Endothelial cell of hepatic sinusoid (primary cell): Measurements from ENCODE around the gene SLC66A3.

ENCODE experiments used
- in situ Hi-C: cut with HindIII; loops from 2 replicates; pipeline ENCODE4 v1.10.0; 2017; ENCODE audit warnings: low sequenced_read_pairs

The SLC66A3 gene

DNA sequence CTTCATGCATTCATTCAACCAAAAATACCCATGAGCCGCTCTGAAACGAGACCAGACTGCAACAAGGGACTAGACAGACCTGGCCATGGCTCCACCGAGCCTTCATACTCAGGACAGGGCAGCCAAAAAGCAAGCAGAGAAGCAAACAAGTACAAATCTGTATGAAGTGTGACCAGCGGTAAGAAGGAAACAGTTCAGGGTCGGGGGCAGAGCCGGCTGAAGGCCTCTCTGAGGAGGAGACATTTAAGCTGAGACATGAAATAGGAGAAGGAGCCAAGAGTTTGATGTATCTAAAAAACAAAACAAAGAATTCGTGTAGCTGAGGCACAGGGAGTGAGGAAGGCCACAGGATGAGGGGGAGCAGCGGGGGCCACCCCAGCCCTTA lies 21.3 kb upstream of the SLC66A3 start:
- in situ Hi-C loops: loop anchor here (5.0 kb wide), 1 partner anchor 278 kb away; no protein-coding TSS in a partner anchor

DNA sequence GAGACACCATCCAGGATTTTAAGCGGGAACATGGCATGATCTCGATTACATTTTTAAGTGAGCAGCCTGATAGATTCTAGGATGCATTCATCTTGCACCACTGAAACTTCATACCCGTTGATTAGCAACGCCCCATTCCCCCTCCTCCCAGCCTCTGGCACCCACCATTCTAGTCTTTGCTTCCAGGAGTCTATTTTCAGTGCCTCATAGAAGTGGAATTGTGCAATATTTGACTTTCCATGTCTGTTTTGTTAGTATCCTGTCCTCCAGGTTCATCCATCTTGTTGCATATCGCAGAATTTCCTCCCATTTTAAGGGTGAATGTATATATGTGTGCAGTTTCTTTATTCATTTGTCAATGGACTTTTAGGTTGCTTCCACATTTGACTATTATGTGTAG lies 20.9 kb upstream of the SLC66A3 start:
- in situ Hi-C loops: loop anchor here (5.0 kb wide), 1 partner anchor 278 kb away; no protein-coding TSS in a partner anchor

DNA sequence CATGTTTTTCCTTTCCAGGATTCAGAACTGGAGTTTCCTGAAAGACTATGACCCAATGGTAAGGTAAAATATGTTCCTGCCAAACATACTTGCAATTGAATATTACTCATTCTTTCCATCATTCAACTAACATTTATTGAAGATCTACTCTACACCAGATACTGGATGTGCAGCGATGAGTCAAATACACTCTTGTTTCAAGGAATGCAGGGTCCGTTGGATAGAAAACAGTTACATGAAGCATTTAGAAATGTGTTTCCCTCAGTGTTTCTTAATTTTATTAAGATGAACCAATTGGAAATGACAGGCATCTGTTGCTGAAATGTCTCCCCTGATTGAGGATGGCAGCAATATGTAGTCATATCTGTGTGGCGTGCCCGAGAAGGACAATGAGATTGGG lies 14.8 kb upstream of the SLC66A3 start:
- in situ Hi-C loops: no loop called here

DNA sequence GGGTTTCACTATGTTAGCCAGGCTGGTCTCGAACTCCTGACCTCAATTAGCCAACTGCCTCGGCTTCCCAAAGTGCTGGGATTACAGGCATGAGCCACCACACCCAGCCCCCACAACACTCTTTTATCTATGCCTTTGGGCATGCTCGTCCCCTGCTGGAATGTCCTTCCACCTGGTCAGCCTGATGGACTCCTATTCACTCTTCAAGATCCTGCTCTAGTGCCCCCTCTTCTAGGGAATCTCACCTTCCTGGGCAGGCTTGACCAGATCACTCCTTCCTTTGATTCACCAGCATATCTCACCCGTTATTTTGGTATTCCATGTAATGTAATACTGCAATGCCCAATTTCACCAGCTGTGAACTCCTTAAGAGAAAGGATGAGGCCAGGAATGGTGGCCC lies 13.9 kb upstream of the SLC66A3 start:
- in situ Hi-C loops: no loop called here

DNA sequence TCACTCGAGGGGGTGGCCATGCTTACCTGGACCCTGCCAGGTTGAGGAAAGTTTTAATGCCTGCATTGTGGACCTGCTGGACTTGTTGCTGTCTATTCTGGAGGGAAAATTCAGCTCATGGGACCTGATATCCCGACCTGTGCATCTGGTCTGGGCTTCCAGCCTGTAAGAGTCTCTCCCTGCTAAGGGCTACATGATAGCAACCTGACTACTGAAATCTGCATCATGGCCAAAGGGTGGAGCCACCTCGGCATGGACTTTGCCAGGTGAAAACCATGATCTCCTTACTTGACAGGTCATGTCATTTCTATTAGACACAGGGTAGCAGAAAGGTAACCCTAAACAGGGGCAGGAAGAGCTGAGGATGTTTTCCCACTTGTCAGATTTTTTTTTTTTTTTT lies 12.9 kb upstream of the SLC66A3 start:
- in situ Hi-C loops: no loop called here

DNA sequence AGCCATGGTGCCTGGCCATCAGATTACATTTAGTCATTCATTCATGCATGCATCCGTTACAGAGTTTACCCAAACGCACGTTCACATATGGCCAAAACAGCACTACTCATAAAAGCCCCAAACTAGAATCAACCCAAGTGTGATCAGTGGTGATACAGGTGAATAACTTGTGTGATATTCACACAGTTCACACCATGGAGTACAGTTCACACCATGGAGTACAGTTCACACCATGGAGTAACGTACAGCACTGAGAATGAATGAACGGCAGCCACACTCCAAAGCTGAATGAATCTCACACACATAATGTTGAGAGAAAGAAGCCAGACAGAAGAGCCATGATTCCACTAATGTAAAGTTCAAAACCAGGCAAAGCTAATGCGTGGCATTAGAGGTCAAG lies 12.3 kb upstream of the SLC66A3 start:
- in situ Hi-C loops: no loop called here

DNA sequence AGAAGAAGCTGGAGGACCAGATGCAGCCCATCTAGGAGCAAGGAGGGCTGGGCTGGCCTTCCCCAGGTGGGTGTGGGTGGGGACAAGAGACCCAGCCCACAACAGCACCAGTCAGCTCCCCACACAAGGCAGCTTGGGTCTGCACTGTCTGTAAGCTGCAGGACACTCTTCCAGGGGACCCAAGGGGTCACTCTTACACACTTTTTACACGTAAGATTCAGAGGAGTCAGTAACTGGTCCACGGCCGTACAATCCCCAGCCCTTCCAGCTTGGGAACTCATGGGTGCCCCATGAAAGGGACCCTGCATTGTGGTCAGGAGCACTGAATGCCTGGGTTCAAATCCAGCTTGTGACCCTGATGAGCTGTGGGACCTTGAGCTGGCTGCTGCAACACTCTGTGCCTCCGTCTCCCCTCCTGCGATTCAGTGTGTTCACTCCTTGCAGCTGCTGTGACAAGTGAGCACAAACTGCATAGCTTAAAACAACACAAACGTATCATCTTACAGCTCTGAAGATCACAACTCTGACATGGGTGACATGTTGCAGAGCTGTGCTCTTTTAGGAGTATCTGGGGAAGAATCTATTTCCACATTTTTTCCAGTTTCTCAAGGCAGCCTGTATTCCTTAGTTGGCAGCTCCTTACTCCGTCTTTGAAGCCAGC lies 11.1 kb upstream of the SLC66A3 start:
- in situ Hi-C loops: no loop called here

DNA sequence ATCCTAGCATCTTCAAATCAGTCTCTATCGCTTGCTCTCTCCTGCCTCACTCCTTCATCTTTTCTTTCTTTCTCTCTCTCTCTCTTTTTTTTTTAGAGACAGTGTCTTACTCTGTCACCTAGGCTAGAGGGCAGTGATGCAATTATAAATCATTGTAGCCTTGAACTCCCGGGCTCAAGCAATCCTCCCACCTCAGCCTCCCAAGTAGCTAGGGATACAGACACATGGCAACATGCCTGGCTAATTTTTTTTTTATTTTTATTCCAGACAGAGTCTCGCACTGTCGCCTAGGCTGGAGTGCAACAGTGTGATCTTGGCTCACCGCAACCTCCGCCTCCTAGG lies 10.6 kb upstream of the SLC66A3 start:
- in situ Hi-C loops: no loop called here

DNA sequence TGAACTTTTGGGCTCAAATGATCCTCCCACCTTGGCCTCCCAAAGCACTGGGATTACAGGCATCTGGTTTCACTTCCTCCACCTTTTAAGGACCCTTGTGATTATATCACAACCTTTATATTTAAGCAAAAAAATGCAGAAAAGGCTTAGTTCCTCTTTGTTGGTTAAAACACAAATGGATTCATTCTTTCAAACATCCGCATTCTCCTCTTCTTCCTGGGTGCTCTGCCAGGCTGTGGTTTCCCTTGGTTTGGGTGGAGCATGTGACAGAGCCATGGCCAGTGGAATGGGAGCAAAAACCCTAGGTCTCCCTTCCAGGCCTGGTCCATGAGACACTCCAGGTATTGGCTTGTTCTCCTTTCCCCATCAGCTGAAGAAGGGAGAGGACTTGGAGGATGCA lies 9.9 kb upstream of the SLC66A3 start:
- in situ Hi-C loops: no loop called here

DNA sequence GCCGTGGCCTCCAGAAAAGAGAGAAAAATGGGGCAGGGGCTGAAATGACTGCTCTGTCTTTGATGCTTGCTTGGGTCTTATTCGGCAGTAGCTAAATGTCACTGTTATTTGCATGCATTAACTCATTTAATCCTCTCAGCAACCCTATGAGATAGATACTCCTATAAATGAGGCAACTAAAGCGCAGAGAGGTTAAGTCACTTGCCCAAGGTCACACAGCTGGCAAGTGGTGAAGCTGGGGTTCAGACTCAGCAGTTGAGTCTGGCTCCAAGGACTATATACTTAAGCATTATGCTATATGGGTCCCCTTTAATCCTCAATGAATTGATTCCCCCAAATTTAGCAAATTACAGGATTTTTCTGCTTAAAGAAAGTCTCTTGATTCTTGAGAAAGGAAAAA lies 9.2 kb upstream of the SLC66A3 start:
- in situ Hi-C loops: no loop called here

DNA sequence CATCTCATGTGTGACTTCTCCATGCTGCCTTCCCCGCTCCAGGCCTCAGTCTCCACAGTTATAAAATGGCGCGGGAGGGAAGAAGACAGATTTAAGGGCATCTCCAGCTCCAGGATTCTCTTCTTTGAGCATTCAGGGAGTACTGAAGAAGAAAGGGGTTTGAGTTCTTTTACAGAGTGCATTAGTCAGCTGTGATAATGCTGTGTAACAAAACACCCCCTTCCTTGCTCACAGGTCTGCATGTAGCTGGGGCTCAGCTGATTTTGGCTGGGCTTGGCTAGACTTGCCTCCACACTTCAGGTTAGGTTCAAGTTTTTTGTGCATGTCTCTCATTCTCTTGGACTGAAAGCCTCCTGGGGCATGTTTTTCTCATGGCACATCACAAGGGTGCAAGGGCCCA lies 8.0 kb upstream of the SLC66A3 start:
- in situ Hi-C loops: no loop called here

DNA sequence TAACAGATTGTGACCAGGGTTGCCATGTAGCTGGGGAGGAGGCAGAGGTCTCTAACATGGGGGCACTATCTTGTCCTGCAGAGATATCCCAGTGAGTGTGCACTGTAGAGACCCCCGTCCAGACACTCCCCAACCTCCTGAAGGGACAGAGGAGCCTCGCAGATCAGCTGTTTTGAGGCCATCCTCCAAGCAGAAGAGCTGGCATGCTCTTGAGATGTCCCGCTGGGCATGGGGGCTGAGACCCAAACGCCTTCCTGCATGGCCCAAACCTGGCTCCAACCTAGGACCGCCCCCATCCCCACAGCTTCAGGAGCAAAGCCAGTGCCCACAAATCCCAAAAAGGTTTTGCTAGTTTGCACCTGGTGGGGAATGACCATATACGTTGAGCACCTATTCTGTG lies 2.7 kb upstream of the SLC66A3 start:
- in situ Hi-C loops: no loop called here

DNA sequence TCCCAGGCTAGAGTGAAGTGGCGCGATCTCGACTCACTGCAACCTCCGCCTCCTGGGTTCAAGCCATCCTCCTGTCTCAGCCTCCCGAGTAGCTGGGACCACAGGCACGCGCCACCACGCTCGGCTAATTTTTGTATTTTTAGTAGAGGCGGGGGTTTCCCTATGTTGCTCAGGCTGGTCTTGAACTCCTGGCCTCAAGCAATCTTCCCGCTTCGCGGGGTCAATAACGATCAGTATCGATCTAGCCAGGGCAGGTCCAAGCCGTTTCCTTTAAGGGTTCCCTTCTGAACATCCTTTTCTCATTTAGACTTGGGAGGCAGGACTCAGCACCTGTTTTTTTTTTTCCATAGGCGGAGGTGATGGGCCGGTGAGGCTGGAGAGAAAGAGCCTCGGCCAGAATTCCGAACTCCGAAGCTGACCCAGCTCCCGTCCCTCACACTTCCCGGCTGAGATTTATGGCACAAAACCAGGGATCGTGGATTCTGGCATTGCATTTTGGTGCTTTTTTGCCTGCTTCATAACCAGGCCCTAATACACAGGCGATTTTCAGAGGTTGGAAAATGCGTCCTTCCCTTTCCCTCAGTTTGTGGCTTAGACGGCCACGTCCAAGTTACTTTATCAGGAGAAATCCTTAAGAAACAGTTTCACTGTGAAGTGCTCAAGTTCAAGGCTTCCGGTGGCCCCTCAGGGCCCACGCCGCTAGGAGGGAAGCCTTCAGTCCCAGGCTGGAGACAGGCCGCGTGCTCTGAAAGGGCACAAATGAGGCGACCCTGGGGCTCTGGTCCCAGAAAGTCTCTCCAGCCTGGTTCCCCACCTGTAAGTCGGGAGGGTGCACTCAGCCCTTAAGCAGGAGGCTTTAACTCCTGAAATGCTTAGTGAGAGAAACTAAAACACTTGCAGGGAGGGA lies 998 bp upstream of the SLC66A3 start:
- in situ Hi-C loops: no loop called here

DNA sequence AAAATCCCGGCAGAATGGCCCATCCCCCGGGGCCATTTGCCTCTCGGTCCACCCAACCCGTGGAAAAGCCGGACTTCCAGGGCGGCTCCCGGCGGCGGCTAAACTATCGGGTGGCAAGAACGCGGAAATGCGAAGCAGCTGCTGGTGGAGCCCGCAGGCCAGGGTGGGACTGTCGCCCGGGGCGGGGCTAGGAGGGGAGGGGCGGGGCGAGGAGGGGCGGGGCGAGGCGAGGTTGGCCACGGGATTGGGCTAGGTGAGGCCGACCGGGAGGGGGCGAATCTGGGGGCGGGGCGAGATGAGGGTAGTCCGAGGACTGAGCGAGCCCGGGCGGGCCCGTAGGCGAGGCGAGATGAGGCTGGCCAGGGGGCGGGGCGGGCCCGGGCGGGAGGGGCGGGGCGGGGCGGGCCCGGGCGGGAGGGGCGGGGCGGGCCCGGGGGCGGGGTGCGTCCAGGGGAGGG lies 315 bp upstream of the SLC66A3 start:
- in situ Hi-C loops: no loop called here

DNA sequence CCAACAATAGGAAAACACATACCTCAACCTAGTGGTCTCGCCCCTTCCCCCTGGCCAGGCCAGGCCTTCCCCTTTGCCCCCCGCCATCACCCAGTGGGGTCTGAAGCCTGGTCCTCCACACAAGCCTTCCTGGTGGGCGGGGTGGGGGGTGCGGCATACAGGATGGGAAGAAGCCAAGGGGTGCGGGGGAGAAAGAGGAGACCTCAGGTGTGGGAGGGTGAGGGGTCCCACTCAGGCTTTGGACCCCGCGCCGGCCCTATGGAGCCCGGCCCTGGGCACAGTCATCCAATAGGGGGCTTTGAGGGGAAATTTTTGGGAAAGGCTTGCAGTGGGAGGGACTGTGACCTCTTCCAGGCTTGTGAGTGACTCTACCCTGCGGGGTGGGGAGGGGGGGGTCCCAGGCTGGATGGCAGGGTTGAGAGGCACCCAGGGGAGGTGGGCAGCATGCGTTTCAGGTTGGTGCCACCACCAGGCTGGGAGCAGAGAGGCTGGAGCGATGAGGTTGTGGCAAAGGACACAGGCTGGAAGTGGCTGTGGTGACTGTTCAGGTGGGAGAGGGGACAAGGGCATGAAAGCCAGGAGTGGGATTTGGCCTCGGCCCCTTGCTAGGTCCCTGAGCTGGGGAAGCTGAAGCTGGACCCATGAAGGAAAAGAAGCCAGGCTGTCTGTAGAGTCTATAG lies 1.3 kb downstream of the SLC66A3 start:
- in situ Hi-C loops: no loop called here

DNA sequence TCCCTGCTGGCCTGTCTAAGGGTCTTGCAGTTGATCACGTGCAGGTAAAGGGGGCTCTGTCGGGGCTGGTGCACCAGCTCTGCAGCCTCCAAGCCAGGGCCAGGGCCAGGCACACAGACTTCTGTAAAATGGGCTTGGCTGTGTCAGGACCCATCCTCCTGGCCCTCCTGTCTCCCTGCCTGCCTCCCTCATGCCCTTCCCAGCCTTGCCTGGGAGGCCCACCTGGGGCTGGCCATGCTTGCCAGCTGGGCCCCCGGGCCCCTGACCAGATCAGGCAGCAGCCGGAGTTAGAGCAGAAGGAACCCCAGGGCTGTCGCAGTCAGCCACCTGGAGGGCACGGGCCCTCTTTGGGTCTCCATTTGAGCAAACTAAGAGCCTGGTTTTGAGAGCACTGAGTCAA lies 2.0 kb downstream of the SLC66A3 start:
- in situ Hi-C loops: no loop called here

DNA sequence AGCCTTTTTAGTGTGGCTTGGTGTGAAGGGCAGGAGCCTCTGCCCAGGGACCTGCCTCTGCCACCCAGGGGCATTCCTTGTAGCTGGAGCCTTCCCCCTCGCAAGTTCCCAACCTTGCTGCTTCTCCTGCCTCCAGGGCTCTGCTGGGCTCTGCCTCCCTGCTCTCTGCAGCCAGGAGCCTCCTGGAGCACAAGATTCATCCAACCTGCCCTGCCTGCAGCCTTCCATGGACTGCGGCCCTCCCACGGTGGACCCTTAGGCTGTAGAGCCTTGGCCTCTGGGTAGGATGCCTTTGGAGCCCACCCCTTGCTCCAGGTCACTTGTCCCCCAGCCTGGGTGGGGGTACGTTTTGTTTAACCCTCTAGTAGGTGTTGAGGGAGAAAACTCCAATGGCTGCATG lies 2.5 kb downstream of the SLC66A3 start:
- in situ Hi-C loops: no loop called here

DNA sequence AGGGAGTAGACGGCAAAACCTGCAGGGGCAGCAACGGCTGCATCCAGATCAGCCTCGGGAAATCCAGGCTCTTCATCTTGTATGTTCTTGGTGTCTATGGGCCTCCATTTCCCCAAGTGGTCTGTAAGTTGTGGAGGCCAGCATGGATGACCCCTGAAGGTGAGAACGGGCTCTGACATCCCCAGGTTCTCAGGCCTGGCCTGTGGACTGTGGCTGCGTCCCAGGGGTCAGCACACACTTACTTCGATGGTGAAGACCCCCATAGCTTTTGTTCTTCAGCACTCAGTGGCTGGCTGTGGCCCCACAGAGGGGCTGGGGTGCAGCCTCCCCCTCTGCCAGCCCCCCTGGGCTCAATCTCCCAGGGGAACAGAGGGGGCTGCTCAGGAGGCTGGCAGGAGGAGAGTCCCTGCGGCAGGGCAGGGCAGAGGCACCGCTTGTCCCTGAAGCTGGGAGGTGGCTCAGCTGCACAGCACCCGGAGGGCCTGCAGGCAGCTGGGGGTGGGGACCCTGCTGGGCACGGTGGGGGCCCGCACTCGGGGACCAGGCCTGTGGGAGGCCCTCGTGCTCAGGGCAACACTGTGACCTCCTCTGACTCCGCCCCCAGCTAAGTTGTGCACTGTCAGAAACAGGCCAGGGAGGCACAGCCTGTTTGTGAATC lies 3.8 kb downstream of the SLC66A3 start:
- in situ Hi-C loops: no loop called here

DNA sequence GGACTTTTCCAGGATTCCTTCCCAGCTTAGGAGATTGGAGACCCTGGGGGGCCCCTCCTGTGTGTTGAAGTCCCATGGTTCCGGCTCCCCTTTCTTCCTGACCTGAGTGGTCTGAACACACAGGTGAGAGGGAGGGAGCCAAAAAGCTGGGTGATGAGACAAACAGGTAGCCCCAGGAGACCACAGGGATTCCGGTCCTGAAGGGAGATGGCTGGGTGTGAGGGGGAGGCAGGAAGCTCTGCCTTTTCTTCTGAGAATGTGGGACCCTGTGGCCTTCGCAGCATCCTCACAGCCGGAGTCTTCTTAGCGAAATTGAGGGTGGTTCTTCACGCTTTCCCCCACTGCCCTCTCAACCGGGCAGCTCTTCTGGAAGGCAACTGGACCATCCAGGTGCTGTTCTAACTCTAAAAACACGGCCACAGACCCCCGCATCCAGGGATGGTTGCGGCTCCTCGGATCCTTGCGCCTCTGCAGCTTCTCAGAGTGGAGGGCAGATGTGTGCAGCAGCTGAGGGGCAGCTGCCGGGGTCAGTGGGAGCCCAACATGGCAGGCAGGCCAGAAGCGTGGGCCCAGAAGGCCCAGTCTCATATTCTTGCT lies 4.4 kb downstream of the SLC66A3 start:
- in situ Hi-C loops: loop anchor here (5.0 kb wide), 1 partner anchor 48 kb away; no protein-coding TSS in a partner anchor

DNA sequence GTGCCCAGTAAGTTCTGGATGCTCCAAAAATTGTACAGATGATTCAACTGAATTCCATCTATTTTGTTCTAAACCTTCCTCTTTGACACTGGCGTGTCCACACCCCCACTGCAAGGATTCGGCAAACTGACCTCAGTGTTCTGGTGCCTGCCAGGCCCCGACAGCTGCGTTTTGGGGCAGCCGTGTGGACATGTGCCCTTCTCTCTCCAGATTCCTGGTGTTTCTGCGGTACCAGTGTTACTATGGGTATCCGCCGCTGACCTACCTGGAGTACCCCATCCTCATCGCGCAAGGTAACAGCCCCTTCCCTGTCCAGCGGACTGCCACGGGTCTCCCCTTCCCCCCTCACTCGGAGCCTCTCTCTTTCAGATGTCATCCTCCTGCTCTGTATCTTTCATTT lies 5.0 kb downstream of the SLC66A3 start:
- in situ Hi-C loops: loop anchor here (5.0 kb wide), 1 partner anchor 47 kb away; no protein-coding TSS in a partner anchor
